GM21381 (cell line): Measurements from ENCODE around the gene SORCS1.

Experiments
- ATAC-seq: cut with Tn5 transposase; IDR thresholded peaks from one replicate; pipeline ENCODE4 v1.9.1; 2021; ENCODE audit warnings: mild to moderate bottlenecking, moderate library complexity; ENCODE audit not compliant: unreplicated experiment

Gene SORCS1

GRCh38 chr10:106826716-106827115 is 337.8 kb downstream of the SORCS1 start:
- ATAC-seq, result no peak

GRCh38 chr10:106825576-106826364 is 338.7 kb downstream of the SORCS1 start:
- no peak for ATAC-seq

- ATAC-seq, result no peak
Measured at GRCh38 chr10:106820579-106820978, 343.9 kb downstream of the SORCS1 start.

DNA sequence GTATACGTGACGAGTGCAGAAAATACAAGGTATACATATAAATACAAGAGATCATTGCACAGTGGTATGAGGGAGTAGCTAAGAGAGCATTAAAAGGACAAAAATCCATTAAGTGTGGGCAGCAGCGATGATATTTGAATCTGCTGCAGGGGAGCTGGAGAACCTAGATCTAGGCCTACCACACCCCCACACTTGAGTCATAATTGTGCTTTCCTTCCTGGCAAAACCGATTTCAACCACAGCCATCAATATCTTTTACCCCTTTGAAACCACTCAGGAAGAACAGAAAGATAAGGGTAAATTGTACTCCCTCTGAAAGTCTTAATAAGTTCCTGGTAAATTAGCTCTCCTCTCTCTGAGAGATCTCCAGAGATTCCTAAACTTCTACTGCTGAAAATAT is 345.0 kb downstream of the SORCS1 start:
- ATAC-seq, result no peak

DNA sequence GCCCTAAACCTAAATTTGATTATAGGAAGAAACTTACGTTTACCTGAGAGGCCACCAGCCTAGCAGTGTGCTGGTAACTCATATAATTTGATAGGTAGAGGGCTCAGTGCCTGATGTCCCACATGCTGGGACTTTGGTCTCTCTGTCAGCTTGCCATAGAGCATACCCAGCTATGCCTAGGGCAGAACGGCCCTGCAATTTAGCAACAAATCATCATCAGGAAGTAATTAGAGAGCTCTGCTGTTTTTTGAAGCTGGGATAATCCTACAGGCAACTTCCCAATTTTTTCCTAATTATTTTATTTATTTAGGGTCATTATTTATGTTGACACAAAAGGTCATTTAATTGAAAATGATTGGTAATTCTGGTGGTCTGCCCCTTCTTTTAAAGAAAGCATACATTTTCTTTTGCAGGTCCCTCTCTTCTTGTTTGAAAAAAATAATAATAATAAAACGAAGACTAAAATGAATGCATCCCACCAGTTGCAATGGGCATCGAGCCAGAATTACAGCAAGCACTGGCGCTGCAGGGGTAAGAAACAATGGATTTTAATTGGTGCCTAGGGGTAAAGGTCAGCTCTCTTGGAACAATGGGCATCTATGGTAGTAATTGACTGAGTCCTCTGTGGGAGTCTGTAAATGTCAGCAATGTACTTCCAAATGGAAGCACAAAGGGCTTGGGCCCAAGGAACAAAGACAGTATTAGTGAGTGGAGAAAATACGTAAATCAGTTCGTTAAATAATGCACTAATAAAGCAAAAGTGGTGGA is 348.0 kb downstream of the SORCS1 start:
- no peak for ATAC-seq

DNA sequence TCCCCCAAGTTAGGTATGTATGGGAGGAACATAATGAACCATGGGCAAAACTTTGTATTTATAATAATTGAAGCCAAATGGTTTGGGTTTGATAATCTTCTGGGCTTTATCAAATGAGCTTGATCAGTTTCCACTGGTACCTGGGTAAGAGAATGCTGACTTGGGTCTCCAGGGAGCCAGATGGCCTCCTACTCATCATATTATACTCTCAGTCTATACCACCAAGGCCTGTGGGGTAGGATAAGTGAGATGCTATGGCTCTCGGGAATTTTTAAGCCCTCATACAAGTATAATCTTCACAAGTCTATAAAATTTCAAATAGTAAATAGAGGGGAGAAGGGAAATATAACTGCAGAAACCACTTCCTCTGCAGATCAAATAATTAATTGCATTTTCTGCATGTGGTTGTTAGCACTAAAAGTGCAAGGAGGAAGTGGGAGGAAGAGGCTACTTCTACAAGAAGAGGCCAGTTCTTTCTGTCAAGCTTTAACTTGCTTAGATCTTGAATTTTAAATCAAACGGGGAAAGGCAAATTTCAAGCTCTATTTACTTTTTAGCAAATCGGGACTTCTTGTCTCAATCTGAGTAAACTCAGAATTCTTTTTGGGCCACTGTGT is 349.0 kb downstream of the SORCS1 start:
- peak; percentile 52 for ATAC-seq

DNA sequence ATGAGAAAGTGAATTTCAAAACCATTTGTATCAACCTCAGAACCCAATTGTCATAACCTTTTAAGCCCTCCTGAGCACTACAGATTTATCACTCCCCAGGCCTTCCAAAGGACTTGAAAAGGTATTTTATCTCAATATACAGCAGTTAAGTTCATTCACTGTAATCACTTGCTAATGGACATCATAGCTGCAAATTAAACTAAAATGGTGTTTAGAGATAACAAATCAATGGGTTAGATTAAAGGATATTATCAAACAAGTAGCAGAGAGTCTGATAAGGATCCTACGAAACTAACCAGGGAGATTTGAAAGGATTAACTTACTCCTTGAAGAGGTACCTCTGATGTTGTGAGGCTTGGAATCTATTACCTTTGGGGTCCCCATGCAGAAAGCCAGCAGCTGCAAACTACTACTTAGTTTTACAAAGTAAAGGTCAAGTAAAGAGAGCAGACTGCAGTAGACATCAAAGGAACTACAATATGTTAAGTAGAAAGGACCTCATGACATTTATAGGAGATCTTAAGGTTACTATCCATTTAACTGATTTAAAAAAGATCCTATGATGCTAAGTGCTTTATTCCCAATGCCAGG is 359.4 kb downstream of the SORCS1 start:
- no peak for ATAC-seq

- ATAC-seq, result no peak
Measured at GRCh38 chr10:106802949-106803348, 361.6 kb downstream of the SORCS1 start.

GRCh38 chr10:106799776-106800175 is 364.7 kb downstream of the SORCS1 start:
- no peak for ATAC-seq

GRCh38 chr10:106795619-106796018 is 368.9 kb downstream of the SORCS1 start:
- peak; percentile 93 for ATAC-seq

DNA sequence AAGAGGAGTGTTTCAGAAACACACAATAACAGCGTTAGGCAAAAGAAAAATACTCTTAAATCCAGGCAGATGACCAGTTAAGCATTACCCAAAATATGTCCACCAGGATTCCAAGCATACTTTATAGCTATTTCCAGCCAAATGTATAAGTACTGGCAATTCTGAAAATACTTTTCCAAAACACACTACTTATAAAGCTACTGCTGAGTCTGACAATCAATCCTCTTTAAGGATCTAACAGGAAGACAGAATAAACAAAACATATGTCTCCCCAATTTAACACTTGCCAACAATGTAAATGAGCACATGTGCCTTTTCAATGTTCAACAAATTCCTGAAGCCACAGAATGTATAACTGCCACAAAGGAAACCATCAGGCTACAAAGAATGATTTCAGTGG is 370.9 kb downstream of the SORCS1 start:
- ATAC-seq, result no peak

DNA sequence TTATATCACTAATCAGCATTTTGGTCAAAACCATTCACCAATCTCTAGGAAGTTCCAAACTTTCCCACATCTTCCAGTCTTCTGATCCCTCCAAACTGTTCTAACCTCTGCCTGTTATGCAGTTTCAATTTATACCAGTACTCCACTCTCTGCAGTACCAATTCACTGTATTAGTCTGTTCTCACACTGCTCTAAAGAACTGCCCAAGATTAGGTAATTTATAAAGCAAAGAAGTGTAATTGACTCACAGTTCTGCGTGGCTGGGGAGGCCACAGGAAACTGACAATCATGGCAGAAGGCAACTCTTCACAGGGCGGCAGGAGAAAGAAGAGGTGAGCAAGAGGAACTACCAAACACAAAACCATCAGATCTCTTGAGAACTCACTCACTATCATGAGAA is 374.9 kb downstream of the SORCS1 start:
- ATAC-seq, result no peak

- ATAC-seq, result no peak
Measured at GRCh38 chr10:106788982-106789381, 375.5 kb downstream of the SORCS1 start.

DNA sequence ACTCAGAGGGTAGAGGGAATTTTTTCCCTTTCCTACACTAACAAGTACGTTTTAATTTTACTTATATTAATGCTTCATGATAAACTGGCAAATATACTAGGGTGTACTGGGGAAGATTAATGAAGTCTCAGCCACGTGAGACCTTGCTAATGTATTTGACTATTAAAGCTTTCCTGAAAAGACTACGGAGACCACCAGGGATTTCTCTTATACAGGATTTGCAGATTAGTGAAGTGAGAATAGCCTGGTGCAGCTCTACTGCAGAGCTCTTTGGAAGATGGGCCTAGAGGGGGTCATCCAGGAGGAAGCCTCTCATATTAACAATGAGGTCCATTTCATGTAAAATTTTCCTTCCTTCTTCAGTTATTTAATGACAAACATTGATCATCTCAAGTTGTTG is 379.0 kb downstream of the SORCS1 start:
- ATAC-seq, result no peak

DNA sequence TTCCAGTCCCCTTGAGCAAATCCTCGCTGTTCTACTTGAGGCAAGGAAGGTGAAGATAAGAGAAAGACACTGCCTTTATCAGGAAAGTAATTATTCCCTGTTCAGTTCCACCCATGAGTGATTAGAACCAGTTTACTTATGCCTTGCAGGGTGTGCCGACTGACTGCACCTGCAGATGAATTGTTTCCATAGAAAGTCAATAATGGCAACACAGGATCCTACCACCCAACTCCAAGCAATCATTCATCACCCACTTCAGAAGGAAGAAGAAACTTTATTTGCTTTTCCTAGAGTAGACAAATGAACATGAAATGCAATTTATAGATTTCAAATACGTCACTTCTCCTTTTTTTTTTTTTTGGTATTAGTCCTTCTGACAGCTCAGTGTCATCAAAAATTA is 383.9 kb downstream of the SORCS1 start:
- ATAC-seq, result no peak

DNA sequence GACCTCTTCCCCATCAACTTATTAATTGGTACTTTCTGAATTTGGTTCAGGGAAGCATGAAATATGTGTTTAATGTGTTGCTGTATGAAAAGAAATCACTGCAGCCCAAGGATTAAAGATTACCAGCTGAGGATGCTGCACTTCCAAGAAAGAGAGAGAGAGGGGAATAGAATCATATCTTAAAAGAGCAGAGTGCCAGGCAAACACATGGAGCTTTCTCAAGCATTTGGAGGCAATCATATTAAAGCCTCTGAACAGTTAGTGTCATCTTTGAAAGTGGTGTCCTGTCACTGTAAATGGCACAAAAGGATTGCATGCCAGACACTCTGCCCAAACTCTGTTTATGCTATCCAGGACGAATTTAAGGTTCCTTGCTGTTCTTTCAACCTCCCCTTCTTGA is 386.7 kb downstream of the SORCS1 start:
- ATAC-seq, result no peak

DNA sequence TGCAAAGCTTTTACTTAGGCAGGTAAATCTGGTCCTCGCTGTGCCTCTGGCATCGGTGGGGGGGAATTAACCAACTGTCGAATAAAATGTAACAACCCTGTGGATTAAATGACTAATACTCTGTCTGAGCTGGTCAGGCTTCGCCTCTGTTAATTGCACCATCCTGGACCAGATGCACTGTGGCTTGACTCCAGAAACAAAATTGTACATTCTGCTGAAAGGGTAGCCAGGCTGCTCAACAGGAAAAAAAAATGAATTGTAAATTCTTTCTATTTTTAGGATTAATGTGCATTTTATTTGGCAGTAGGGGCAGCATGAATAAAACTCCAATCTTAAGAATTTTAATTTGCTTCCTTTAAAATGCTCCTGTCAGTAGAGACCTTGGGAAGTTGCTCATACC is 389.4 kb downstream of the SORCS1 start:
- no peak for ATAC-seq

- ATAC-seq, result no peak
Measured at GRCh38 chr10:106772957-106773356, 391.5 kb downstream of the SORCS1 start.

- ATAC-seq, result no peak
Measured at GRCh38 chr10:106771154-106771553, 393.4 kb downstream of the SORCS1 start.

DNA sequence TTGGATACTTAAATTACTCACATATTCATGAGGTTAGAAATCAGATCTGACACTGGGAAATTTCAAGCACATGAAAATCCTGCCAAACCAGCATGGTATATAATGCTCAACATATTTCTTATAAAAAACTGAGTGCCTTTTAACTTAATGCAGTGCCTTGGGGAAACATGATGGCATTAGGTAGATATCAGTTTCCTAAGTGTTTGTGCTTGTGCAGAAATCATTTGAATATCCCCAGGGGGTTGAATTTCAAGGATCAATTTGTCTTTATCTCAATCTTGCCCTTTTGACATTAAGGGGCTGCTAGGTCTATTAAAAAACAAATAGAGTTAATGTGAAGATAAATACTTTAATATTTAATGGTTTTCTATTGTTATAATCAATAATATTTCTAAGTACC is 396.3 kb downstream of the SORCS1 start:
- no peak for ATAC-seq

- no peak for ATAC-seq
Measured at GRCh38 chr10:106765928-106766327, 398.6 kb downstream of the SORCS1 start.
